Smooth muscle cell of the pulmonary artery (primary cell): ENCODE measurements around the gene WDR3. TPM values are rescaled to one million over a fixed set of nuclear protein-coding genes. Genes with fewer than 3 reads are reported as not detected.

Experiments used
- total RNA-seq: library from RNA; depleted of rRNA; stranded (reverse); fragments of >200 nt; gene quantifications from 2 replicates; pipeline ENCODE4 v1.2.3, GENCODE V29; 2014

The WDR3 gene
- total RNA-seq = 16.3 and 37.7 TPM in 2 replicates

DNA sequence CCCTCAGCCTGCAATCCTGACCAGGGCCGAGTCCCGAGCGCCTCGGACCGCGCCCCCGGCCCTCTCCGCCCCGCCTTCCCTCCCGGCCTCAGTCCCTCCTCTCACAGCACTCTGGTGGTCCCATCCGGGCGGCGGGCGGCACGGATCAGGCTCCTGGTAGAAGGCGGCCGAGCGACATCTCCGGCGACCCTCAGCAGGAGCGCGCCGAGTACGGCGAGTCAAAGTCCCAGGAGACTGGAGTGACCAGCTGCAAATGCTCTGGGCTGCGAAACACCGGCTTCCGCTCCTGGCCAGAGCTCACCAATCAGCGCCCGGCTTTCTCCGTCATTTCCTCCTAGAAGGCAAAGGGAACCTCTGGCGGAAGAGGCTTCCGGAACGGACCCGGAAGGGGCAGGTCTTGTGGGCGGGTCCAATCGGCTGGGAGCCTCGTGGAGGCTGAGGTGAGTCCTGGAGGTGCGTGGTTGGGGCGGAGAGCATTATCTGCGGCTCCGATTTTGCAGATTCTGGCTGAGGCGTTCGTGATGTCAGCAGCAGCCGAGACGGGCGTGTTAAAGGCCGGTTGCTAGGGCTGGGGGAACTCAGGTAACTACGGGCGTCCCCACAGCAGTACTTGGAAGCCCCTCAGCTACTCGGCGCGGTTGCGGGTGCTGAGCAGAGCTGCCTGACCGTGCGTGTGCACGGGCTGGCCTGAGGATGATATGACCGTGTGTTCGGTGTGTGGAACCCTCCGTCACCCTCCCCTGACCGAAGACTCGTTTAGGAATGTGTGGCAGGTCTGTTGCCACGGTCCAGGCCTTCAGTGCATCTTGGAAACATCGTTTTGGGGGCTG lies at the start of gene WDR3, which contains the start of gene GDAP2:
WDR3 (plus strand) TSS at position 397 of the 830 bp plus-strand sequence. CDS start 3,581 bp downstream, outside the sequence.
GDAP2 (minus strand) TSS at position 279 of the 830 bp plus-strand sequence. CDS start 9,264 bp downstream, outside the sequence.

Other genes with a start within 250 kb of the WDR3 start
- 26.6 and 29.3 TPM in 2 replicates for gene GDAP2, start 118 bp upstream of the WDR3 start, total RNA-seq